Parathyroid adenoma (tissue), 2 donors: ENCODE results near the gene FHOD3.

Source experiments
- H2AFZ ChIP-seq: fragments of 300-600 bp; sonication (generic); one replicate; pipeline ENCODE4 v1.7.0; 2017; ENCODE audit warnings: antibody characterized with exemption, mild to moderate bottlenecking
- H3K27ac ChIP-seq: fragments of 300-600 bp; sonication (generic); one replicate; pipeline ENCODE4 v1.7.0; 2017
- H3K27me3 ChIP-seq: fragments of 300-600 bp; sonication (generic); one replicate; pipeline ENCODE4 v1.7.0; 2017; ENCODE audit warnings: low read length; ENCODE audit not compliant: control insufficient read depth, insufficient read depth
- H3K36me3 ChIP-seq: fragments of 300-600 bp; sonication (generic); one replicate; pipeline ENCODE4 v1.7.0; 2017; ENCODE audit warnings: low read length; ENCODE audit not compliant: control insufficient read depth, insufficient read depth
- H3K4me1 ChIP-seq: fragments of 300-600 bp; sonication (generic); one replicate; pipeline ENCODE4 v1.7.0; 2017; ENCODE audit warnings: control low read depth
- H3K4me2 ChIP-seq: fragments of 300-600 bp; sonication (generic); one replicate; pipeline ENCODE4 v1.7.0; 2017; ENCODE audit warnings: low read length
- H3K4me3 ChIP-seq: fragments of 300-600 bp; sonication (generic); one replicate; pipeline ENCODE4 v1.7.0; 2017; ENCODE audit warnings: low read depth, low read length
- H3K79me2 ChIP-seq: fragments of 300-600 bp; sonication (generic); one replicate; pipeline ENCODE4 v1.7.0; 2017; ENCODE audit warnings: control low read depth
- H3K9ac ChIP-seq: fragments of 300-600 bp; sonication (generic); one replicate; pipeline ENCODE4 v1.7.0; 2017; ENCODE audit warnings: mild to moderate bottlenecking
- H3K9me3 ChIP-seq: fragments of 300-600 bp; sonication (generic); one replicate; pipeline ENCODE4 v1.7.0; 2017; ENCODE audit warnings: low read length; ENCODE audit not compliant: control insufficient read depth
- TF ChIP-seq, protein P1 (sequence below): fragments of 300-600 bp; sonication (generic); IDR thresholded peaks from one replicate; pipeline ENCODE4 v1.7.0; 2017; ENCODE audit warnings: antibody characterized with exemption, mild to moderate bottlenecking
- donor health status: primary hyperparathyroidism.

Gene FHOD3

DNA sequence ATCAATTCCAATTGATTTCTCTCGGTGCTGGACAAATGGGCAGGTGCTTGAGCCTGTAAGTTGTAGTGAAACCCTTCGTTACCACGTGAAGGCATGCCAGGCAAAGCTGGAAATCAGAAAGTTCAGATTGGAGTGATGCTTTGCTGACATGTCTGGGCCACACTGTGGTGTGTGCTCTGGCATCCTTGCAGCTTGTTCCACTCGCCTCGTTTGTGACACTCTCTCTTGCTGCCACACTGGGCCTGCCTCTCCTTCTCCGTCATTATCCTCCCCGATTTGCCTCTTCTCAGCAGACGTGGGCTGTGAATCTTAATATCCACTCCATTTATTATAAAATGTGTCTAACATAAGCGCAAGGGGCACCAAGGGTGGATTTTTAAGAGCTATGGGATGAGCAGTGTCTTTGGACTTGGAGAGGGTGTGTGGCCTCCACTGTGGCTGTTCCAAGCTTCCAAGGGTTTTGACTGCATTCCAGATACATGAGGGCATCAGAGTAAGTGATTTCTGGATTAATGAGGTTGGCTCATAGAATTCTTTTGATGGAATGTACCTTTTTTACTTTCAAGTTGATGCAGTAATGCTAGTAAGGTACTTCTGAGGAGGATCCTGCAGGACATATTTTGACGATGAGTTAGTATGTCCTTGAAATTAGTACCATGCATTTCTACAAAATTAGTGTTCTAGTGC is 292.5 kb downstream of the FHOD3 start:
- Histone ChIP-seq H3K4me3 (no peak overlapping the region), H3K4me2 (no peak overlapping the region), H3K27me3 (no peaks in the 10 kb centered on the region), H3K9ac (no peak overlapping the region), H2AFZ (no peak overlapping the region), H3K79me2 (no peaks in the 10 kb centered on the region), H3K9me3 (no peaks in the 10 kb centered on the region), H3K4me1 (no peaks in the 10 kb centered on the region), H3K36me3 (no peaks in the 10 kb centered on the region), H3K27ac (no peak overlapping the region)
- TF ChIP-seq, protein P1, sequence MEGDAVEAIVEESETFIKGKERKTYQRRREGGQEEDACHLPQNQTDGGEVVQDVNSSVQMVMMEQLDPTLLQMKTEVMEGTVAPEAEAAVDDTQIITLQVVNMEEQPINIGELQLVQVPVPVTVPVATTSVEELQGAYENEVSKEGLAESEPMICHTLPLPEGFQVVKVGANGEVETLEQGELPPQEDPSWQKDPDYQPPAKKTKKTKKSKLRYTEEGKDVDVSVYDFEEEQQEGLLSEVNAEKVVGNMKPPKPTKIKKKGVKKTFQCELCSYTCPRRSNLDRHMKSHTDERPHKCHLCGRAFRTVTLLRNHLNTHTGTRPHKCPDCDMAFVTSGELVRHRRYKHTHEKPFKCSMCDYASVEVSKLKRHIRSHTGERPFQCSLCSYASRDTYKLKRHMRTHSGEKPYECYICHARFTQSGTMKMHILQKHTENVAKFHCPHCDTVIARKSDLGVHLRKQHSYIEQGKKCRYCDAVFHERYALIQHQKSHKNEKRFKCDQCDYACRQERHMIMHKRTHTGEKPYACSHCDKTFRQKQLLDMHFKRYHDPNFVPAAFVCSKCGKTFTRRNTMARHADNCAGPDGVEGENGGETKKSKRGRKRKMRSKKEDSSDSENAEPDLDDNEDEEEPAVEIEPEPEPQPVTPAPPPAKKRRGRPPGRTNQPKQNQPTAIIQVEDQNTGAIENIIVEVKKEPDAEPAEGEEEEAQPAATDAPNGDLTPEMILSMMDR: no peak

DNA sequence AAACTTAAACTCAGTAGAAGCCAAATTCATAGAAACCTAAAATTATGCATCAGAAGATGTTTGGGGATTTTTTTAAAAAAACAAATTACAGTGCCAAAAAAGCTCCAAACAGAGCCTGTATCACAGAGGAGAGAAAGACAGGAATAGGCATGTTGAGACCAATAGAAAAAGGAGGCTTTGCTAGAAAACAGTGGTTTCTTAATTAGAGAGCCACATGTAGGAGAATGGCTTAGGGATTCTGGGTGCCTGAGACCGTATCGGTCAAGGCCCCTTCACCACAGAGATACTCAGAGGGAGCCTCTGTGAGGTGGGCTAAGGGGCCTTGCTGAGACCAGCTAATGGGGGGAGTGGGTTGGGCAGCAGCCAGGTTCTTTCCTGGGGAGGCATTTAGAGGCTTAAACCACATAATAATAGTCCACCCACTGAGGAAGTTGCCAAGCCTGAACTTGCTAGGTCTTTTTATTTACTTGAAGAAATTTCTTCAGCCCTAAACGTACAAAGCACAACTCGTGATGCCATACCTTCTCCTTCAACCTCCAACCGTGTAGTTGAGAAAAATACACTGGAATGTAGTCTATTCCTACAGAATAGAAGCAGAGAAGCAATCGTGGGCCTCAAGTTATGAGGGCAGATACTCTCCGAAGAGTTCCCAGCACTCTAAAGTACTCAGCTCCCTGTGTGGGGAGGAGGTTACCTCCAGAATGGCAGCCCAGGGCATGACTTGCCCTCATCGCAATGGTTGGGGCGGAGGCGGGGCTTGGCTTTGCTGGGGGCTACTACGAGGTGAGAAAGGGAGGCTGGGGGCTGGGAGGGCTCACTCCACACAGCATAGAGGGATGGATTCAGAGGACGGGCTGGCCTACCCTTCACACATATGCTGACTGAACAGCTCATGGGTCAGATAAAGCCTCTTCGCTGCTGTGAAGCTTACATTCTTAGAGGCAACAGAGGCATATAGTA is 293.4 kb downstream of the FHOD3 start:
- TF ChIP-seq, protein P1: no peak
- no peak overlapping the region for H3K9ac ChIP-seq
- no peaks in the 10 kb centered on the region for H3K79me2 ChIP-seq

DNA sequence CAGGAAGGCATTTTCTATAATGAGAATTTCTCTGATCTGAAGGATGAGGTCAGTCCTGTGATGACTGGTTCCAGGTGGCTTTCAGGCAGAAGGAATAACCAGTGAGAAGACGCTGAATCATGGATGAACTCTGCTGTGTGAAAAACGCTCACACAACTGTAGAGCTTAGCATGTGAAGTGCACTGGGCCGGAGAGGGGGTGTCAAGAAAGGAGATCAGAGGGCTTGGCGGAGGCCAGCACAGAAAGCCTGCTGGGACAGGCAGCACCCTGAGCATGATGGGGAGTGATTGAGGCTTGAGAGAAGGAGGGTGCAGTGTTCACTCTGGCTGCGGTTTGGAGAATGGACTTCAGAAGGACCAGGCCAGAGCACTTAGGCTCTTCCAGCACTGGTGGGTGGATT is 294.8 kb downstream of the FHOD3 start:
- Histone ChIP-seq H3K4me1 (no peaks in the 10 kb centered on the region), H3K9ac (no peak overlapping the region), H3K9me3 (no peaks in the 10 kb centered on the region), H3K27ac (no peak overlapping the region), H3K79me2 (no peaks in the 10 kb centered on the region), H3K4me2 (no peak overlapping the region), H3K4me3 (no peak overlapping the region), H2AFZ (no peak overlapping the region), H3K27me3 (no peaks in the 10 kb centered on the region), H3K36me3 (no peaks in the 10 kb centered on the region)
- TF ChIP-seq, protein P1: no peak

More for the DNA sequence above, 293.4 kb downstream of the FHOD3 start:
- H3K27ac ChIP-seq: no peak overlapping the region
- H3K4me2 ChIP-seq: no peak overlapping the region
- no peaks in the 10 kb centered on the region for H3K9me3 ChIP-seq
- no peak overlapping the region for H2AFZ ChIP-seq
- H3K4me3 ChIP-seq: no peak overlapping the region
- no peaks in the 10 kb centered on the region for H3K36me3 ChIP-seq
- H3K27me3 ChIP-seq: no peaks in the 10 kb centered on the region
- no peaks in the 10 kb centered on the region for H3K4me1 ChIP-seq

DNA sequence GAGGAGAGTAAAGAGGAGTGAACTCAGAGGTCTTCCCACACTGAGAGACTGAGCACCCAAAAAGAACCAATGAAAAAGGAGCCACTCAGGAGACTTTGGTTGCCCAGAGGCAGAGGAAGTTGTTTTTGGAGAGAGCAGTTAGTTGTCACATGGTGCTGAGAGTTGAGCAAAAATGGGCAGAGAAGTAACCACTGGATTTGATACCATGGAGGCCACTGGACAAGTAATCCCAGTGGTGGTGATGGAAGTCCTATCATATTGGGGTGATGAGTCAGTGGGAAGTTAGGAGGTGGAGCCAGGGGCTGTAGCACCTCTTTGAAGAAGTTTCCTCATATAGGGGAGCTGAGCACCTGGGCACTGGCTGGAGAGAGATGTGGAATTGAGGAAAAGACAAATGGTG is 295.5 kb downstream of the FHOD3 start:
- Histone ChIP-seq H3K27ac (no peak overlapping the region), H3K4me1 (no peaks in the 10 kb centered on the region), H3K9me3 (no peaks in the 10 kb centered on the region), H3K4me2 (no peak overlapping the region), H3K36me3 (no peaks in the 10 kb centered on the region), H3K79me2 (no peaks in the 10 kb centered on the region), H3K4me3 (no peak overlapping the region), H3K27me3 (no peaks in the 10 kb centered on the region), H2AFZ (no peak overlapping the region), H3K9ac (no peak overlapping the region)
- TF ChIP-seq, protein P1: no peak
